GM20000 (cell line): ENCODE measurements around the gene CD72.

Experiments used
- DNase-seq: peaks from one replicate; pipeline ENCODE4 v3.0.0; 2012; ENCODE audit warnings: low spot score
- TF ChIP-seq, protein P1 (sequence below): IDR thresholded peaks from 2 replicates; pipeline ENCODE4 v1.5.1; 2012; ENCODE audit warnings: mild to moderate bottlenecking, control low read depth; ENCODE audit errors: extremely low read depth, missing control alignments

The CD72 gene

DNA sequence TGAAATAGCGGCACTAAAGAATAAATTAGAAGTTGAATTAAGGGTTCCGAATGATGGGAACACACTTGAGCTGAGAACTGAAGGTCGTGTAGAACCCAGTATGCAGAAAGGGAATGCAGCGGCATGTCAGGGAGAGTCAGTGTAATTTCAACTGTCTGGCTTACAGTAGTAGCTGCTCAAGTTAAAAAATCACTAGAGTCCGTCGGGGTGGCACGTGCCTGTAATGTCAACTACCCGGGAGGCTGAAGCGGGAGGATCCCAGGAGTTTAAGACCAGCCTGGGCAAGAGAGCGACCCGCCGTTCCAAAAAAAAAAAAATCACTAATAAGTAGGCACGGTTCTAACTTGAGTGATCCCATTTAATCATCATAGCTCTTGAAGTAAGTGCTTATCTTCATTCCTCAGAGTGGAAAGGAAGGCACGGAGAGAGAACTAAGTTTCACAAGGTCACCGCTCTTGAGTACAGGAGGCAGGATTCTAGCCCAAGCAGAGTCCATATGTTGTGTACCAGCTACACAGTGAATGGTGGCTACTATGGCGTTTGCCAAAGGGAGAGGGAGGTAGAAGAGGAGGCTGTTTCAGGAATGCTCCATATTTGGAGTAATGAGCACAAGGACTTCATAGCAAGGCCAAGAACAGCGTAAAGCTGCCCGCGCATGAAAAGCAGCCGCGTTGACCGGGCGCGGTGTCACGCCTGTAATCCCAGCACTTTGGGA, 38.8 kb upstream of the CD72 start:
- TF ChIP-seq, protein P1, sequence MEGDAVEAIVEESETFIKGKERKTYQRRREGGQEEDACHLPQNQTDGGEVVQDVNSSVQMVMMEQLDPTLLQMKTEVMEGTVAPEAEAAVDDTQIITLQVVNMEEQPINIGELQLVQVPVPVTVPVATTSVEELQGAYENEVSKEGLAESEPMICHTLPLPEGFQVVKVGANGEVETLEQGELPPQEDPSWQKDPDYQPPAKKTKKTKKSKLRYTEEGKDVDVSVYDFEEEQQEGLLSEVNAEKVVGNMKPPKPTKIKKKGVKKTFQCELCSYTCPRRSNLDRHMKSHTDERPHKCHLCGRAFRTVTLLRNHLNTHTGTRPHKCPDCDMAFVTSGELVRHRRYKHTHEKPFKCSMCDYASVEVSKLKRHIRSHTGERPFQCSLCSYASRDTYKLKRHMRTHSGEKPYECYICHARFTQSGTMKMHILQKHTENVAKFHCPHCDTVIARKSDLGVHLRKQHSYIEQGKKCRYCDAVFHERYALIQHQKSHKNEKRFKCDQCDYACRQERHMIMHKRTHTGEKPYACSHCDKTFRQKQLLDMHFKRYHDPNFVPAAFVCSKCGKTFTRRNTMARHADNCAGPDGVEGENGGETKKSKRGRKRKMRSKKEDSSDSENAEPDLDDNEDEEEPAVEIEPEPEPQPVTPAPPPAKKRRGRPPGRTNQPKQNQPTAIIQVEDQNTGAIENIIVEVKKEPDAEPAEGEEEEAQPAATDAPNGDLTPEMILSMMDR = no peak
- no peak for DNase-seq

DNA sequence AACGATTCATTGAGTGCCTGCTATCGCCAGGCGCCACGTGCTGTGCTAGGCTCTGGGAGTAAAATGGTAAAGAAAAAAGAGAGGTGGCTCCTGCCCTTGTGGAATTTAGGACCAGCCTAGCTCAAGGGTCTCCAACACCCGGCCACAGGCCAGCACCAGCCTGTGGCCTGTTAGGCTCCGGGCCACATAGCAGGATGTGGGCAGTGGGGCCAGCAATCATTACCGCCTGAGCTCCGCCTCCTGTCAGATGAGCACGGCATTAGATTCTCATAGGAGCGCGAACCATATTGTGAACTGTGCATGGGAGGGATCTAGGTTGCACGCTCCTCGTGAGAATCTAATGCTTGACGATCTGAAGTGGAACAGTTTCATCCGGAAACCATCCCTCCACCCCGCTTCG, 38.1 kb upstream of the CD72 start:
- TF ChIP-seq, protein P1 = no peak
- no peak for DNase-seq

DNA sequence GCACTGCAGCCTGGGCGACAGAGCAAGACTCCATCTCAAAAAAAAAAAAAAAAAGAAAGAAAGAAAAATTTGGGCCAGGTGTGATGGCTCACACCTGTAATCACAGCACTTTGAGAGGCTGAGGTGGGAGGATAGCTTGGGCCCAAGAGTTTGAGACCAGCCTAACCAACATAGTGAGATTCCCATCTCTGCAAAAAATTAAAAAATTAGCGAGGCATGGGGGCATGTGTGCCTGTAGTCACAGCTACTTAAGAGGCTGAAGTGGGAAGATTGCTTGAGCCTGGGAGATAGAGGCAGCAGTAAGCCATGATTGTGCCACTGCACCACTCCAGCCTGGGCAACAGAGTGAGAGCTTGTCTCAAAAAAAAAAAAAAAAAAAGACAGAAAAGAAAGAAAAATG, 35.4 kb upstream of the CD72 start:
- TF ChIP-seq, protein P1 = no peak
- DNase-seq = no peak

DNA sequence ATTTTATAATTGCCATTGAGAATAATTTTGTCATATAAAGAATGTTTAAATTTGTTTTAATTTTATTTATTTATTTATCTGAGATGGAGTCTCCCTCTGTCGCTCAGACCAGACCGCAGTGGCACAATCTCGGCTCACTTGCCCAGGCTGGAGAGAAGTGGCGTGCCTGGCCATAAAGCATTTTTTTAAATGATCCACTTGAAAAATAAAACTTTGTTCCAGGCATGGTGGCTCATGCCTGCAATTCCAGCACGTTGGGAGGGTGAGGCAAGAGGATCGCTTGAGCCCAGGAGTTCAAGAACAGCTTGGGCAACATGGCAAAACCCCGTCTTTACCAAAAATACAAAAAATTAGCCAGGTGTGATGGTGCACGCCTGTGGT, 34.6 kb upstream of the CD72 start:
- DNase-seq = no peak
- TF ChIP-seq, protein P1 = no peak

DNA sequence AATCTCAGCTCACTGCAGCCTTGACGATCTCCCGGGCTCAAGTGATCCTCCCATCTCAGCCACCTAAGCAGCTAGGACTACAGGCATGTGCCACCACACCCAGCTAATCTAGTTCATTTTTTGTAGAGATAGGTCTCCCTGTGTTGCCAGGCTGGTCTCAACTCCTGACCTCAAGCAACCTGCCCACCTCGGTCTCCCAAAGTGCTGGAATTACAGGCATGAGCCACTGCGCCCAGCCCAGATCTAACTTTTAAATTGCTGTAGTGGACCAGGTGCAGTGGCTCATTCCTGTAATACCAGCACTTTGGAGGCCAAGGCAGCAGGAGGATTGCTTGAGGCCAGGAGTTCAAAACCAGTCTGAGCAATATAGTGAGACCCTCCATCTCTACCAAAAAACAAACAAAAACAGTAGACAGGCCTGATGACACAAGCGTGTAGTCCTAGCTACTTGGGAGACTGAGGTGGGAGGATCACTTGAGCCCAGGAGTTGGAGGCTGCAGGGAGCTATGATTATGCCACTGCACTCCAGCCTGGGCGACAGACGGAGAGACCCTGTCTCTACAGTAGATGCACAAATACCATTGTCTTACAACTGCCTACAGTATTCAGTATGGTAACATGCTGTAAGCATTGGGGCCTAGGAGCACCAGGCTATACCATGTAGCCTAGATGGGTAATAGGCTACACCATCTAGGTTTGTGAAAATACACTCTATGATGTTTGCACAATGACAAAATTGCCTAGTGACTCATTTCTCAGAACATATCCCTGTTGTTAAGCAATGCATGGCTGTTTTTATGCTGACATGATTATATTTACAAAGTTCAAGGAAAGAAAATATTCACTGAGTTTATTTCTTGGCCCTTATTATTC, 34.0 kb upstream of the CD72 start:
- TF ChIP-seq, protein P1 = no peak
- no peak for DNase-seq

DNA sequence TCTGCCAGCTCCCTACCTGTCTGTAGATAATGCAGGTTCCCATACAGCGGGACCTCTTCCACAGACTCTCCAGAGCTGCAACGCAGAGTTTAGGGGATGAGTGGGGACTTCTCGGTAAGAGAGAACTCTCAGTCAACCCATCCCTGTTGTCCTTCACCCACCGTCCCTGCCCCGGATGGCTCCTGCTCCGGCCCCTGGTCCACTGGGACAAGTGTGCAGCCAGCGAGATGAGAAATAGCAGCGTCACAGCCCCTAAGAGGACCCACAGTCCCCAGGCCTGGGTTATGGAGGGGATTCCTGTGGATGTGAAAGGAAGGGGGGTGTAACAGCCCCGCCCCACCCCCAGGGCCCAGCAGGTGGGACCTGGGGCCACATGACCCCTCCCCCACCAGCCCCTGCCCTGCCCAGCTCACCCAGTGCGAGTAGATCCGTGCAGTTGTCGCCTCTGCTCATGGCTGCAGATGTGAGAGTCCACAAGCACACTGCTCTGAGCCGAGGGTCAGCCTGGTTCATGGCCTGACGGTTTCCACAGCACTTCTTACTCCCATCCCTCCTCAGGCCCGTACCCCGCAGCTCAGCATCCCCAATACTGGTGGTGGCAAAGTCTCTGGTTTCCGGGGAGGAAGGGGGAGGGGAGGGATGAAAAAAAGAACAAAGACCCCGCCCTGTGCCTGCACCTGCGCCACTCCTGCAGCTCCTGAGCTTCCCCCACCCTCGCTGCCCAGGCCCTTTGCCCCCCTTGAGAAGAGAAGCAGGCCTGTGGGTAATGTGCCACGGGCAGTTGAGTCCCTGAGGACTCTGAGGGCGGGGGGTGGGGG, 32.3 kb upstream of the CD72 start, which contains the start of gene SIT1:
TSS of gene SIT1 (minus strand) at position 591 of the 818 bp plus-strand sequence. CDS start at position 513, 78 bp downstream.
- DNase-seq = peak; percentile 65
- TF ChIP-seq, protein P1 = no peak
